Measurements from ENCODE around the gene GUCY2D.
"Not testable (repeated sequence)": the region's sequence is repeated elsewhere in the genome, so short reads cannot be mapped to it uniquely, and the experiment has no call there.

GUCY2D gene

DNA sequence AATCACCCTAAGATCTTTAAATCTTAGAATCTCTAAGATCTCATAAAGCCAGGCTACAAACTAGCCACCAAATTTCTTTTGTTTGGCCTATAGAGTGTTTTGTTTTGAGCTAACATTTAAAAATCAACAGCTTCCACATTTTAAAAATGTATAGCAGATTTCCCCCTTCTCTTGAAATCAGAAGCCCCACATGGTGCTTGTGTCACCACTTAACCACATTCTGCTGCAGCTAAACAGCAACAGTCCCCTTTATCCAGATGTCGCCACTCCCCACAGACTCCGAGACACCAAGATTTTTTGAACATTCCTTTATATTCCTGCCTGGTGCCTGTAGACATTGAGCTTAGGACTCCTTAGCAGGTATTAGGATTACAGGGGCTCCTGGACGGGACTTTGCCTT is 16.0 kb downstream of the GUCY2D start:
- no peak for DNase-seq

DNA sequence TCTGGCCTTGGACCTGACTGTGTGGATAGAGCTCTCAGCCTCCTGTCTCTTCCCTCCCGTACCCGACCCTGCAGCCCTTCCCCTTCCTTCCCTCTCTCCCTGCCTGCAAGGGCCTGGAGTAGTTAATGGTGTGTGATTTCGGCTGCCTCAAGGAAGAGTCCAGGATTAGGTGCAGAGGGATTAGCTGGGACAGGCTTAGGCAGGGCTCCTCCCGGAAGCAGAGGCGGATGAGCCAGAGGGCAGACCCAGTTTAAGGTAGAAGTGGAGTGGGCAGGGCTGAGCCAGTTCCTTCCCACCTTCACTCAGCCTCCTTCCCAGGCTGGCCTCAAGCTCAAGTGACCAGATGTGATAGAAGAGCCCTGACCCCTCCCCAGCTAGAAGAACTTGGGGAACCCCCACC is 16.8 kb downstream of the GUCY2D start:
- no peak for DNase-seq

DNA sequence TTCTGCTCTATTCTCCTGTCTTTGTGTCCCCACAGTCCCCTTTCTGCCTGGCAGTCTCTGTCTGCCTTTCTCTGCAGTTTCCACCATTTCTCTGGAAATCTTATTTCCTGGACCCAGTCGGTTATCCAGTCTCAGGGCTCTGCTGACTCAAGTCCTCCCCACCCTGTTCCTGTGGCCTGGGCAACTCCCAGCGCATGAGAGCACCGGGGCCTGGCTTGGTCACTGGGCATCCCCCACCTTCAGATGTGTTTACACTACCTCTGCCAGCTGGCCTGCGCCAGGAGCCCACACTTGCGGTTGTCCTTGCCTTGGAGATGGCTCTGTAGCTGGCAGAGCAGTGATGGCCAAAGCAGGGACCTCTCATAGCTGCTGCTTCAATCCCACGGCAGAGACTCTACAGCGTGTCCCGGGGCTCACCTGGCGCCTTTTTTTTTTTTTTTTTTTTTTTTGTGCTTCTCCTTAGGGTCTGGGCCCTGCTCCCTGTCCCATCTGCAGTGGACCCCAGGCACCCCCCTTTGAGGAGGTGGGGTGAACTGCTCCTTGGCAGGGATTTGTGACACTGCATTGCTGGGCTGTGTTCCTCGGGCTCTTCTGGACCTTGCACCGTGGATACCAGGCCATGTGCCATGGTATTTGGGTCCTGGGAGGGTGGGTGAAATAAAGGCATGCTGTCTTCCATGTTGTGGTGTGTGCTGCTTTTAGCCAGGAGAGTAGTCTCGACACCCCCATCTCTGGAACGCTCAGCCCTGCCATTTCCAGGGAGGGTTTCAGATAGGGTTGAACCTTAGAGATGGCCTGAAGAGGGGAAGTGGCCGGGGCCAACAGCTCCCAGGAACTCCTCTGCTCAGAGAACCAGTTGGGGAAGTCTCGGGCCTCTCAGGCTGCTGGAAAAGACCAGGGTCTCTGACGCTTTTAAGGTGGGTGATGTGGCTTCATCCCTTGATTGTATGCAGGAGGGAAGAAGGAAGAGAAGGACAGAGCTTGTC is 17.5 kb downstream of the GUCY2D start:
- DNase-seq: no peak

DNA sequence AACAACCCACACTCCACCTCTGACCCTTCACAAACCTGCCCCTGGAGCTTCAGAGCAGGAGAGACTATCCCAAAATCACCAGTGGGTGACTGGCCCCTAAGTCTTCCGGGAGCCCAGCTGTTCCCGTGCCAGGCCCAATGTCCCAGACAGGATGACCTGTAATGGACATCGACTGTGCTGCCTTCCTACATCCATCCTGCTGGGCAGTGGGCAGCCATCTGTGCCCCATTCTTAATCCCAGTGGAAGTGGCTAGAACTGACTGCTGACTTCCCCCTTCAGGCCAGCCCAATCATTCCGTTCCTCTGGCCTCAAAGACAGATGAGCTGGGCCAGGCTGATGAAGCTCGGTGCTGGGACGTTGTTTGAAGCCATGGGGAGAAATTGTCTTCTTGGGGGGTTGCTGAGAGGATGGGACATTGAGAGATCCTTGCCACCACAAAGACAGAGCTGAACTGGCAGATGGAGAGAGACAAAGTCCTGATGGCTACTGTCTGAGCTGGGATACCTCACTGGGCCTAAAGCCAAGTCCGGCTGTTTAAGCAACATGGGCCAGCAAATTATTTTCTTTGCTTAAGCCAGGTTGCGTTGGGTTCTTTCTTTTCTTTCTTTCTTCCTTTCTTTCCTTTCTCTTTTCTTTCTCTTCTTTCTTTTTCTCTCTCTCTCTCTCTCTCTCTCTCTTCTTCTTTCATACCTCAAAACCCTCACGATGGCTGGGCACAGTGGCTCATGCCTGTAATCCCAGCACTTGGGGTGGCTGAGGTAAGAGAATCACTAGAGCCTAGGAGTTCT is 18.6 kb downstream of the GUCY2D start:
- no peak for DNase-seq

DNA sequence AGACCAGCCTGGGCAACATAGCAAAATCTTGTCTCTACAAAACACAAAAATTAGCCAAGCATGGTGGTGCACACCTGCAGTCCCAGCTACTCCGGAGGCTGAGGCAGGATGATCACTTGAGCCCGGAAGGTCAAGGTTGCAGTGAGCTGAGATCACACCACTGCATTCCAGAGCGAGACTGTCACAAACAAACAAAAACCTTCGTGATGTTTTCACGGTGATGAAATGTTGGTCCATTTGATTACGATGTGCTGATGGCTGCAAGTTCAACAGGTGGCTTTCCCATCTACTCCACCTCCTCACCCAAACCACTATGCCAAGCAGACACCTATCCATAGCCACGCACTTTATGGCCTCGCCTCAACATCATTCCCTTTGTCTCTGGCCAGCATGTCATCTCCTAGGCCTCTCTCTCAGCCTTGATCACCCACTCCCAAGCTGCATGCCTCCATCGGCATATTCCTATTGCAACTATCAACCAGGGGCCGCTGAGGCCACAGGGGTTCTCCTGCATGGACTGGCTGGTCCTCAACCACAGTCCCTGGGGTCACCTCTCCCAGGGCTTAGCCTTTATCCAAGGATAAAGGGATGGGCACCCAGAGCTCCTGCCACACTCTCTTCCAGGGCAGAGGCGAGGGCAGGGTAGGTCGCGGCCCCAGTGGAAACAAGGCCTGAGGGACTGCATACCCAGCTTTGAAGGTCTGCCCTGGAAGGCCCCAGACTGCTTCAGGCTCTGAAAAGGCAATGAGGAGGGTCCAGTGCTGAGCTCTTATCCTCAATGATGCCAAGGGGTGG is 19.3 kb downstream of the GUCY2D start:
- no peak for DNase-seq

DNA sequence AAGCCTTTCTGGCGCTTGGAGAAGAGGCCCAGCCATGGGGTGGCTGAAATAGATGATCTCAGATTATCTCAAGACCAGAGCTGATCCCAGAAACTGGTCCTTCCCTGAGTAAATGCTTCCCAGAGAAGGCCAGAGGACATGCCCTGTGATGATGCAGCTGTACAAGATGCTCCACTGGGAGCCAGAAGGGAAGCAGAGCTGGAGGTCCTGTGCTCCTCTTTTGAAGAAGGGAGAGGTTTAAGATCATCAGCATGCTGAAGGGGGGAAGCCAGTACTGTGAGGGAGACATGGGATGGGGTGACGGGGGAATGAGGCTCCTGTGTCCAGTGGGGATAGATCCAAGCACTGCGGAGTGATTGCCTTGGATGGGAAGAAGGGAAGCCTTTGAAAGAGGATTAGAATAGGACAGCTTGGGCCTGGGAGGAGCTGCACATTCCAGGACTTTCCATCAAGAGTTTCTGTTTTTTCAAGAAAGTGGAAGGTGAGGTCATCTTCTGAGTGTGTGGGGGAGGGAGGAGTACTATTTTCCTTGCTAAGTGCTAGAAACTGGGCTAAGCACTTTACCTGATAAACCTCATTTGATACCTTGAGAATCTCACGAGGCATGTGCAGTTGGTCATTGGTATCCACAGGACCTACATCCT is 20.1 kb downstream of the GUCY2D start:
- DNase-seq: peak; percentile 32

DNA sequence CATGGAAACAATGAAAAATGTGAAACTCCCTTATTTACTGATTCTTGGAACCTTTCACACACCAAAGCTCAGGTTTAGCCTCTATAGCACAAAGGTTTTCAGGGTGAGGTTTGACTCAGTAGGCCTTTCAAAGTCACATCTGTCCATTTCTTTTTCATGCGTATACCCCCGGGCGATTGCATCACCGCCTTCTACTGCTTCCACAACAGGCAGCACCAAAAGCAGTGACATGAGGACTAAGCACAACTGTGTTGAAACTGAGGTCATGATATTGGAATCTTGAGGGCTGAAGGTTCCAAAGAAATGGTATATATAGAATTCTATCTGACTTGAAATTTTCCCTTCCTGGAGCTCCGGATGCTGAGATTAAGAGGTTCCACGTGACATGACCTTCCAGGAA is 21.7 kb downstream of the GUCY2D start:
- not testable (repeated sequence) for DNase-seq

DNA sequence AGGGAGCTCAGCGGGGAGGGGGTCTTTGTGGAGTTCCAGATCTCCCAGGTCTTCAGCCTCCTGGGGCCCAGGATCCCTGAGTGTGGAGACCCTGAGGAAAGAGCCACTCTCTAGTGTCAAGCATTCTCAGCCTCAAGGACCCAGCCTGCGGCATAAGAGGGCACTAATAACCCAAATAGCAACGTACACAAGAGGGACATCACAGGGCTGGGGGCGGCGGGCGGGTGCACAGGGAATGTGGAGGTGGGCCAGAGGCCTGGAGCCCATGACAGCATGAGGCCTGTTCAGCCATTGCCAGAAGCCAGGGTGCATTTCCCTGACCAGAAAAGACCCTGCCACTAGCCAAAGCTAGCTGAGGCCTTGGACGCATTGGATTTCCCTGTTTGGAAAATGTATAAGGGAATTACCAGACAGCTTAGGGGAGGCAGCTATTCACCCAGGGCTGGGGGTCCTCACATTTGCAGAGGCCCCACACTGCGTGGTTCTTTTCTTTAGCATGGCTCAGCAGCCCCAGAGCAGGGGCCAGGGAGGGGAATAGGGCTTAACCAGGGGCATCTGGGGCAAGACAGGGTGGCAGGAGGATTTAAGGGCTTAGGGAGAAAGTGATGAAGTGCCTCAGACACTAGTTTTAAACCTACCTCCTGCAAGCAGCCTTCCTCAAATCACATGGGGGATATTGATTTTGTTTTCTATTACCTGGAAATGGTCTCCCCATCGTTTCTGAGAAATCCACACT is 22.9 kb downstream of the GUCY2D start:
- no peak for DNase-seq

DNA sequence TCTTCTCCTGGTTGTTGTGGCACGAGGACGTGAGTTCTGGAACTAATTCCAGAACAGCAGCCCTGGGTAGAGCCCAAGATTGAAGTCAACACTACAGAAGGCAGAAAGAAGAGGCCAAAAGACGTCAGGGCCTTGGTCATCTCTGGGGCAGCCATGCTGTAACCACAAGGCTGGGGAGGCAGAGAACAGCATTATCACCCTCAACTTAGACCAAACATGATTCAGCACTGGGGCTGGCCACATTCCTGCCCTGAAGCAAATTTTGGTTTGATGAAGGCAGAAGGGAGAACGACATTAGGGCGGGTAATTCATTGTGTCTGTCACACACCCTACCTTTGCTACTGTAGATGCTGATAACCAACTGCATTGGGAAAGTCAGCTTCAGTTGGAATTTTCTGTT is 26.7 kb downstream of the GUCY2D start:
- DNase-seq: peak; percentile 6

DNA sequence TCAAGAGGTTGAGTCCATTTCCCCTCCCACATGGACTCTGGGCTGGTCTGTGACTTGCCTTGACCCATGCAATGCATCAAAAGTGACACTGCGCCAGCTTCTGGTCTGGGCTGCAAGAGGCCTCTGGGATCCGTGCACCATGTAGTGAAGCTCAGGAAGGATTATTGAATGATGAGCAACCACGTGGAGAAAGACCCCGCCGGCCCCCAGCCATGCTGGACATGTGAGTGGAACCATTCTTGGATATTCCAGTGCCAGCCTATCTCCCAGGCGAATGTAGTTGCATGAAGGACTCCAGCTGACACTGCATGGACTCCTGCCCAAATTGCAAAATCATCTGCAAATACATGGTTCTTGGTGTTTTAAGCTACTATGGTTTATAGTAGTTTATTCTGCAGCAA is 28.8 kb downstream of the GUCY2D start:
- DNase-seq: no peak

DNA sequence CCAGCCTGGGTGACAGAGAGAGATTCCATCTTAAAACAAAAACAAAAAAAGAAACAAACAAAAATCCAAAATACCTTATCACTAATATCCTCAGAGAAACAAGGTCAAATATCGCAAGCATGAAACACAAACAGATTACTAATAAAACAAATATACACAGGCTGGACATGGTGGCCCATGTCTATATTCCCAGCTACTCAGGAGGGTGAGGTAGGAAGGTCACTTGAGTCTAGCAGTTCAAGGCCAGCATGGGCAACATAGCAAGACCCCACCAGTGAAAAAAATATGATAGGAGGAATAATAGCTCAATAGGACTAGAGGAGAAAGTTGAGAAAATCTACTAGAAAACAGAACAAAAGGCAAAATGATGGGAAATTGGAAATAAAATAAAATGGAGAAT is 29.5 kb downstream of the GUCY2D start:
- DNase-seq: no peak

DNA sequence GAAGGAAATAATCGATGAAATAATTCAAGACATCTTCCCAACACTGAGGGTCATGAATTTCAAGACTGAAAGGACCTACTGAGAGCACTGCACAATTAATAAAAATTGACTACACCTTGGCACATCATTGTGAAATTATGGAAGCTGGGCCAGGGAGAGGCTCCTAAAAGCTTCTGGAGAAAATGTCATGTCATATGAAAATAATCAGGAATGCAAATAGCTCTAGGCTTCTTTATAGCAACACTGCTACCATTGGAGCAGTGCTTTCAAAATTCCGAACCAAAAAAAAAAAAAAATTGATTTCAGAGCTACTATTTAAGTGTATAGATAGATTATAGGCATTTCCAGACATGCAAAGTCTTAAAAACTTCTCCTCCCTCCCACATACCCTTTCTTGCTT is 30.0 kb downstream of the GUCY2D start:
- DNase-seq: no peak

DNA sequence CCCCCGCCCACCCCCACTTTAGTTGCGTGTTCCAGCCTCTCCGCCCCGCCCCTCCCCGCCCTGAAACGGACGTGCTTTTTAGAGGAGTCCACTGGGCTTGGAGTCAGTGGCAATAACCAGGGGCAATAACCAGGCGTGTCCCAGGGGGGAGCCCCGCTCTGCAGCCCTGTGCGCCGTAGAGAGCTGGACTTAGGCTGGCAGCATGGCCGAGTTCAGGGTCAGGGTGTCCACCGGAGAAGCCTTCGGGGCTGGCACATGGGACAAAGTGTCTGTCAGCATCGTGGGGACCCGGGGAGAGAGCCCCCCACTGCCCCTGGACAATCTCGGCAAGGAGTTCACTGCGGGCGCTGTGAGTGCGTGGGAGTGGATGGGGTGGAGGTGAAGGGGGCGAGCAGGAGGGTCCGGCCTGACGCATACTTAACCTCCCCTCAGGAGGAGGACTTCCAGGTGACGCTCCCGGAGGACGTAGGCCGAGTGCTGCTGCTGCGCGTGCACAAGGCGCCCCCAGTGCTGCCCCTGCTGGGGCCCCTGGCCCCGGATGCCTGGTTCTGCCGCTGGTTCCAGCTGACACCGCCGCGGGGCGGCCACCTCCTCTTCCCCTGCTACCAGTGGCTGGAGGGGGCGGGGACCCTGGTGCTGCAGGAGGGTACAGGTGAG is 36.7 kb downstream of the GUCY2D start, which contains the start of gene ALOX15B:
Gene ALOX15B (plus strand): TSS at position 106 of the 657 bp plus-strand sequence. CDS start 97 bp downstream, at position 203.
- no peak for DNase-seq

DNA sequence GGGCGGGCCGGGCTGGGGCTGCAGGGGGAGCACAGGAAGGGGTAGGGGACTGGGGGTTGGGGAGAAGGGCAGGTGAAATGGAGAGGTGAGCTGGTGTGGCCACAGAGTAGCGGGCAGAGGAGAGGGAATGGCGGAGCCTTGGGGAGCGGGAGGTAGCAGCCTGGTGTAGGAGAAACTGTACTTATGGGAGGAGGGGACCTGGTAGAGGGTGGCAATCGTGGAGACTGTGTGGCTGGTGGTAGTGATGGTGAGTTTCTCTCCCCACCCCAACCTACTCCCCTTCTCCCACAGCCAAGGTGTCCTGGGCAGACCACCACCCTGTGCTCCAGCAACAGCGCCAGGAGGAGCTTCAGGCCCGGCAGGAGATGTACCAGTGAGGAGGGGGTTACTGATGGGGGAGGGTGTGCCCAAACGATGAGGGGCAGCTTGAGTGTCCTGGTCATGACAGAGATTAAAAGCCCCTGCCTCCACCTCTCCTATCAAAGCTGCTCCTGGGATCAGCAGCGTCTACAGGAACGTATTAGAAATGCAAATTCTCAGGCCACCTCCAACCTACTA is 37.3 kb downstream of the GUCY2D start:
- no peak for DNase-seq

DNA sequence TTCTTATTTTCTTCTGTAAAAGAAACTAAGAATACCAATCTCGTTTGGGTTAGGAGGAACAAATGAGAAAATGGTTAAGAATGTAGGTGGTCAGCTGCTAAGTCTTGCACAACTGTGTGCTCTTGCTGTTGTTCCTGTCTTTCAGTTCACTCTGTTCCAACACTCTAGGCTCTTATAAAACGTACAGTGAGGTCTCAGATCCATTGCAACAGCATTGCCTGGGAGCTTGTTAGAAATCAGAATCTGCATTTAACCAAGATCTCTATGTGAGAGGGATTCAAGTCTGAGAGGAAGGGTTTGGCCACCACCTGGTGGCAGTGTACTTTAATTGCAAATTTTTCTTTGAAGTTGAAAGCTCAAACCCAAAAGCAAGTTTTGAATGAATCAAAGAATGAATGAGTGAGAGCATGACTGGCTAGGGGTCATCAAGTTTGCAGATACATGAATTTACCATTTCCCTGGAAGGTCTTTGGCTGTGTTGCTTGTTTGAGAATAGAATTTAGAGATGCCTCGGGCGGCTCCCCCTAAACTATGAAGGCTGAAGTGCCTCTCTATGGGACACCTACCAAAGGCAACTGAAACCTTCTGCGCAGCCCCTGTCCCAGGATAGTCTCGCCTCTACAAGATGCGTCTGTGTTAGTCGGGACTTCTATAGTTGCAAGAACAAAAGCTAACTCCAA is 39.0 kb downstream of the GUCY2D start:
- DNase-seq: peak; percentile 55

DNA sequence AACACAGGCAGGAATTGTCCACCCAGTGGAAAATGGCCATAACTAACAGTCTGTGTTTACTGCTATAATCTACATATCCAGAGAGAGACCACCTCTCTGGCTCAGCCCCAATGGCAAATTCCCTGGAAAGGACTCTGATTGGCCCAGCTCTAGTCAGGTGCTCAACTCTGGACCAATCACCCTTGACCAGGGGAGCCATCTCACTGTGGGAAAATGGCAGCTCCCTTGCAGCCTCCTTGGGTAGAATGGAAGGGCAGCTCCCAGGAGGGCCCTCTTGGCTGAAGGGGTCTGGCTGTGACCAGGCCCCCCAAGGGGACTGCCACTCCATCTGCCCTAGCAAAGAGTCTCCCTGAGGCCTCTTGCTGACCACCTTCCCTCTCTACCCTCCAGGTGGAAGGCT is 39.6 kb downstream of the GUCY2D start:
- DNase-seq: no peak

DNA sequence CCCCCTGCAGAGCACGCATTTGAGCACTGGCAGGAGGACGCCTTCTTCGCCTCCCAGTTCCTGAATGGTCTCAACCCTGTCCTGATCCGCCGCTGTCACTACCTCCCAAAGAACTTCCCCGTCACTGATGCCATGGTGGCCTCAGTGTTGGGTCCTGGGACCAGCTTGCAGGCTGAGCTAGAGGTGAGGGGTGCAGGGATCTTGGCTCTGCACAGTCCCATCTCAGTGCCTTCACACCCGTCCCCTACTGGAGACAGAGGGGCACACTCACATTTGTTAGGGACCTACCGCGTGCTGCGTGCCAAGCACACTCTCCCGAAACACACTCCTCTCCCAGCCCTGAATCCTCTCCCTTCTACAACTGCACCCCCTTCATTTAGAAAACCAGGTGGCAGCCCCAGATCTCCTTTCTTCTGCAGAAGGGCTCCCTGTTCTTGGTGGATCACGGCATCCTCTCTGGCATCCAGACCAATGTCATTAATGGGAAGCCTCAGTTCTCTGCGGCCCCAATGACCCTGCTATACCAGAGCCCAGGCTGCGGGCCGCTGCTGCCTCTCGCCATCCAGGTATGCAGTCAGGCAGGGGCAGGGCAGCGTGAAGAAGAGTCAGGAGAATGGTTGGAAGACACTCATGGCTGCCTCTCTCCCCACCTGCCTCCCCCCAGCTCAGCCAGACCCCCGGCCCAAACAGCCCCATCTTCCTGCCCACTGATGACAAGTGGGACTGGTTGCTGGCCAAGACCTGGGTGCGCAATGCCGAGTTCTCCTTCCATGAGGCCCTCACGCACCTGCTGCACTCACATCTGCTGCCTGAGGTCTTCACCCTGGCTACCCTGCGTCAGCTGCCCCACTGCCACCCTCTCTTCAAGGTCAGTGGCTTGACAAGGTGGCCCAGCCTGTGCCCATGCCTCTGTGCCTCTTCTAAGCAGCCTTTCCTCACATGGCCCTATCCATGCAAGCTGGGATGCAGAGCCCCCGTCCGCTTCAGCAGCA is 42.7 kb downstream of the GUCY2D start:
- DNase-seq: no peak

DNA sequence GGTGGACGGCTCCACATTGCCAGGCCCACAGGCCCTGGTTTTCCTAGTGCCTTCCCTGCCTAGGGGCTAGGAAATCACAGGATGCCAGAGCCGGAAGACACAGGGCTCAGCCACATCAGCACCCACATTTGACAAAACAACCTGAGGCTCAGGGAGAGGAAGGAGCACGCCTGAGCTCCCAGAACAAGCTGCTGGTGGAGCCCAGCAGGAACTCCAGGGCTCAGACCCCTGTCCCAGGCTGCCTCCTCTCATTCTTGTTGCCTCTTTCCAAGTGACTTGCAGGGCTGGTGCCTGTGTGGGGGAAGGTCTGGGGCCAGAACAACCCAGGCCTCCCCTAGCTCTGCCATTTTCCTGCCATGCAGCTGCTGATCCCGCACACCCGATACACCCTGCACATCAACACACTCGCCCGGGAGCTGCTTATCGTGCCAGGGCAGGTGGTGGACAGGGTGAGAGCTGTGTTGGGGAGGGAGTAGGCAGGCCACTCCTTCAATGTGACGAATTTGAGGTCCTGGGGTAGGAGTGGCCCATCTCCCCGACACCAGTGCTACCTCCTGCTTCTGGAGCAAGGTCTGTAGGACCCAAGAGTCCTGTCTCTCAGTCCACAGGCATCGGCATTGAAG is 44.0 kb downstream of the GUCY2D start:
- DNase-seq: no peak
